PC-3 (cell line): ENCODE results near the gene BEND2.

ENCODE experiments used
- CTCF ChIP-seq: fragments of 300-600 bp; sonication (generic); conservative IDR thresholded peaks from 2 replicates; pipeline ENCODE4 v1.5.1; 2017; ENCODE audit warnings: antibody characterized with exemption, low read depth, mild to moderate bottlenecking, low read length
- EZH2 ChIP-seq: fragments of 300-600 bp; sonication (generic); IDR thresholded peaks from one replicate; pipeline ENCODE4 v1.6.1; 2017; ENCODE audit warnings: antibody characterized with exemption, mild to moderate bottlenecking, low read length; ENCODE audit not compliant: unreplicated experiment
- EZH2phosphoT487 ChIP-seq: fragments of 300-600 bp; sonication (generic); IDR thresholded peaks from 2 replicates; pipeline ENCODE4 v1.6.1; 2018; ENCODE audit warnings: mild to moderate bottlenecking, antibody characterized with exemption, low read length, borderline replicate concordance

- TF ChIP-seq CTCF, result no peak
- TF ChIP-seq EZH2, result no peak
- no peak for TF ChIP-seq EZH2phosphoT487
Observed at GRCh38 chrX:18170910-18171309, 49.8 kb downstream of the BEND2 start.
